ENCODE data around the gene CACNA2D3. TPM values are rescaled to one million over a fixed set of nuclear protein-coding genes. Genes with fewer than 3 reads are reported as not detected.

Gene CACNA2D3
- total RNA-seq, 1 donor: 4.3 TPM

DNA sequence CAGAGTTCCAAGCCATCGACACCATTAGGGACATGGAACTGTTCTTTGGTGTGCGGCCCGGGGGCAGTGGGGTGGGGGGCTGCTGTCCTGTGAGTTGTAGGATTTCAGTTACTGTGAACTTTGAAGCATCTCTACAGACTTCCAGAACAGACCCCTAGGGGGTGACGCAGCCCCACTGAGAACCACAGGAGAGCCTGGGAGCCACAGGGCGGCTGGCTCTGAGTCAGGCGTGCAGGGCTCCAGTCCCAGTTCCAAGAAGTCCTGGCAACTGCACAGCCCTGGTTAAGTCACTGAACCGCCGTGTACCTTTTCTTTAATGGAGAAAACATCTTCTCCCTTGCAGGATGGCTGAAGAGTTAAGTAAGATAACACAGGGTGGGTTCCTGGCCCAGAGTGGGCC is 829.1 kb downstream of the CACNA2D3 start:
- TF ChIP-seq, protein P1, sequence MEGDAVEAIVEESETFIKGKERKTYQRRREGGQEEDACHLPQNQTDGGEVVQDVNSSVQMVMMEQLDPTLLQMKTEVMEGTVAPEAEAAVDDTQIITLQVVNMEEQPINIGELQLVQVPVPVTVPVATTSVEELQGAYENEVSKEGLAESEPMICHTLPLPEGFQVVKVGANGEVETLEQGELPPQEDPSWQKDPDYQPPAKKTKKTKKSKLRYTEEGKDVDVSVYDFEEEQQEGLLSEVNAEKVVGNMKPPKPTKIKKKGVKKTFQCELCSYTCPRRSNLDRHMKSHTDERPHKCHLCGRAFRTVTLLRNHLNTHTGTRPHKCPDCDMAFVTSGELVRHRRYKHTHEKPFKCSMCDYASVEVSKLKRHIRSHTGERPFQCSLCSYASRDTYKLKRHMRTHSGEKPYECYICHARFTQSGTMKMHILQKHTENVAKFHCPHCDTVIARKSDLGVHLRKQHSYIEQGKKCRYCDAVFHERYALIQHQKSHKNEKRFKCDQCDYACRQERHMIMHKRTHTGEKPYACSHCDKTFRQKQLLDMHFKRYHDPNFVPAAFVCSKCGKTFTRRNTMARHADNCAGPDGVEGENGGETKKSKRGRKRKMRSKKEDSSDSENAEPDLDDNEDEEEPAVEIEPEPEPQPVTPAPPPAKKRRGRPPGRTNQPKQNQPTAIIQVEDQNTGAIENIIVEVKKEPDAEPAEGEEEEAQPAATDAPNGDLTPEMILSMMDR (IDR thresholded peaks at IDR 0.05; ENCODE audit: insufficient read depth, low read depth, low read length): peak; percentile 91
- H3K4me3 ChIP-seq (ENCODE audit: low read depth, low read length): no peak overlapping the region
- DNase-seq (ENCODE audit: low read depth): peak; percentile 89

DNA sequence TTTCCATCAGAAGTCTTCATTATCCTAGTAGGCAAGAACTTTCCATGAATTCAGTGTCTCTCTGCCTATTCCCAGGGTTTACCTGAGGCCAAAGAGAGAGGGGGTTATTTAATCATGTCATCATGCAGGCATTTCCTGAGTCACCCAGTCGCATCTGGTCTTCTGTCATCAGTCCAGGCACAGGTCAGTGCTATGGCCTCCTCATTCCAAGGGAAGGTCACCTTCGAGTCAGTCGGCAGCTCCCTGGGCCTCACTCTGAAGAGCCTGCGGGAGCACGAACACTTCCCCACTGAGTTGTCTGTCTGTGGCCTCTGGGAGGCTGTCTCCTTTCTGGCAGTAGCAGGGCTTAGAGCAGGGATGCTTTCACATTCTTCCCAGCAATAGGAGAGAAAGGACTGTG is 831.7 kb downstream of the CACNA2D3 start:
- TF ChIP-seq, protein P1 (IDR thresholded peaks at IDR 0.05; ENCODE audit: insufficient read depth, low read depth, low read length): no peak
- H3K4me3 ChIP-seq (ENCODE audit: low read depth, low read length): no peak overlapping the region
- peak; percentile 88 for DNase-seq (ENCODE audit: low read depth)

DNA sequence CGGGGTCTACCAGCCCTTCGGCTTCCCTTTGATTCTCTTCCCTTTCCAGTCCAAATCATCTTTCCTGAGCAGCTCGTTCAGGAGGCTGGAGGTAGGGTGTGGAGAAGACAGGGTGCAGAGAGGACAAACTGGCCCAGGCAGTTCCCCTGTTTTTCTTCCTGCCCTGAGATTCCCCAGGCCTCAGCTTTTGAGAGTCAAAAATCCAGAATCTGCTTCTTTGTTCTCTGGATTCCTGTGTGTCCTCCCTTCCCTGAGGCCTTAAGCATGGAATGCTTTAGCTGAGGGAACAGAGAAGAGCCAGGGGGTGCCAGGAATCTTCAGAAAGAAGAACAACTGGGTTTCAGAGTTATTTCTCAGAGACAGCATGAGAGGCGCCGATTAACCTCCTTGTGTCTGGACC is 832.2 kb downstream of the CACNA2D3 start:
- TF ChIP-seq, protein P1 (IDR thresholded peaks at IDR 0.05; ENCODE audit: insufficient read depth, low read depth, low read length): no peak
- no peak for DNase-seq (ENCODE audit: low read depth)
- no peak overlapping the region for H3K4me3 ChIP-seq (ENCODE audit: low read depth, low read length)

DNA sequence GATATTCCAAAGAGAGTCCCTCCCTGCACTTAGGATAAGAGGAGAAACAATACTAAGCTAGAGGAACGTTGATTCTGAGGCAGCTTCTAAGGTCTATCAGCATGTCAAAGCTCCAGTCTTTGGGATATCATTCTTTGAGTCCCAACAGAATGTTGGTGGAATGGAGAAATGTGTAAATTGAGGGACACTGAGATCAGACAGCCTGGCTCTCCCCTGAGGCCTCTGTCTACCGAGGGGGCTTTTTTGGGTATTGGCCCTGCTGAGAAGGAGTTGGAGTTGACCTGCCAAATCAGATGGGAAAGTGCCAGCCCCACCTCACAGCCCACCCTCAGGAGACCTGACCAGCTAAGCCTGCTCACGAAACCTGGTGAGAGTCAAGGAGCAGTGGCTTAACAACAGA is 833.1 kb downstream of the CACNA2D3 start:
- TF ChIP-seq, protein P1 (IDR thresholded peaks at IDR 0.05; ENCODE audit: insufficient read depth, low read depth, low read length): no peak
- DNase-seq (ENCODE audit: low read depth): no peak
- no peak overlapping the region for H3K4me3 ChIP-seq (ENCODE audit: low read depth, low read length)

DNA sequence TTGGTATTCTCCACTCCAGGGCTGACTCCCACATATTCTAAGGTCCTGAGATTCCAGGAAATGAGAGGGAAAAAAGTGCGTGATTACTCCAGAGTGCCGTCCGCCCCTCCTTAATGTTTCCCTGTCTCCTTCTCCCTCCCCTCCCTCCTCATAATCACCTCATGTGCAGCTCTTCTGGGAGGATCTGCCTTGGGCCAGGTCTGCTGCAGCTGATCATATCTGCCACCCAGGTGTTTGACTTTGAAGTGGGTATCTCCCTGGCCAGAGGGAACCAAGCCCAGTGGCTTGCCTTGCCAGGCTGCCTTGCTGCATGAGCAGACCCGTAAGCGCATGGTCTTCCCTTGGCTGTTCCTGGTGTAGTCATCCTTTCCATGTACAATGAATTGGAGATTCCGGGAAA is 833.6 kb downstream of the CACNA2D3 start:
- TF ChIP-seq, protein P1 (IDR thresholded peaks at IDR 0.05; ENCODE audit: insufficient read depth, low read depth, low read length): no peak
- DNase-seq (ENCODE audit: low read depth): no peak

DNA sequence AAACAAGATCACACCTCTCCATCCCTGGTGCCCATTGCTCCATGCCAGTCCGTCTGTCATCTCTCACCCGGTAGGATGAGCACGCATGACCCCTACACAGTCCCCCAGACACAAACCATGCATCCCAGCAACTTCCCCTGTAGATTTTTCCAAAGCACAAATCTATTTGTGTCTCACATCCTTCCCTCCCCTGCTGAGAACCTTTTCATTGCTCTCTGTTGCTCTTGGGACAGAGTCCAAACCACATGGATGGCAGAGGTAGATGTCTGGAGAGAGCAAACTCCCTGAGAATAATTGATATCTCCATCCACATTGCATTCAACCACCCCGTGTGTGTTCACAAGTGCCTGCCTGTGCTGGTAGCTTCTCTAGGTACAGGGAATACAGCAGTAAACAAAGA is 835.4 kb downstream of the CACNA2D3 start:
- TF ChIP-seq, protein P1 (IDR thresholded peaks at IDR 0.05; ENCODE audit: insufficient read depth, low read depth, low read length): no peak
- no peak overlapping the region for H3K4me3 ChIP-seq (ENCODE audit: low read depth, low read length)
- DNase-seq (ENCODE audit: low read depth): no peak

More for the DNA sequence above, 833.6 kb downstream of the CACNA2D3 start:
- H3K4me3 ChIP-seq (ENCODE audit: low read depth, low read length): no peak overlapping the region

DNA sequence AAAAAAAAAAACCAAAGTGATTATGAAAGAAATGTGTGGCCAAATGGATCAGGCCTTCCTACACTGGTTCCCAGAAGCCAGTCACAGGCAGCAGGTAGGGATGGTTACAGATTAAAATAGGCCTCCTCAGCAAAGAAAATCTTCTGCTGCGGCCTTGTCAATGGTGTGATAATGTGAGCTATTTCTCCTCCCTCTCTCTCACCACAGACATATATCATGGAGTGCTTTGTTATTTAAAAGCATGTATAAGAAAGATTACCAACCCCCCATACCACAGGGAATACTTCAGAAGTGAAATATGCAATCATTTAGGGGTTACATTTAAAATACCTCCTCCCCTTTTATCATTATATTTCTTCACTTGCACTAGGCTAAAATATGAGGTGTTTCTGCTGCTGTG is 837.7 kb downstream of the CACNA2D3 start:
- TF ChIP-seq, protein P1 (IDR thresholded peaks at IDR 0.05; ENCODE audit: insufficient read depth, low read depth, low read length): no peak
- DNase-seq (ENCODE audit: low read depth): no peak
- H3K4me3 ChIP-seq (ENCODE audit: low read depth, low read length): no peak overlapping the region
